ENCODE measurements around the gene DSCAM. TPM values are rescaled to one million over a fixed set of nuclear protein-coding genes. Genes with fewer than 3 reads are reported as not detected.

The DSCAM gene
- polyA plus RNA-seq, 3 donors: not detected

DNA sequence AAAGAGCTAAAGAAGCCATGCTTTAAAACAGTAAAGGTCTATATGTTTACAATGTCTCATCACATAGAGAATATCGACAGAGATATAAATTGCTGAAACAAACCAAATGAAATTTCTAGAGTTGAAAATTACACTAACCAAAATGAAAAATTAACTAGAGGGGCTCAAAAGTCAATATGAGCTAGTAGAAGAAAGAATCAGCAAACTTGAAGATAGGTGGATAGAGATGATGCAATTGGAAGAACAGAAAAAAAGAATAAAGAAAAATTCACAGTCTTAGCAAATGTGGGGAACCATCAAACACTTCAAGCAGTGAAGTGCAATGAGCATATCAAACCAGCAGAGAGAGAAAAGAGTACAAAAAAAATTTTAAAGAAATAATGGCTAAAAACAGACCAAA lies 24.1 kb upstream of the DSCAM start:
- H3K4me3 ChIP-seq (replicated peaks in 1 of 3; ENCODE audit: low read depth in 2 of 3, low read length in 3 of 3): no peak overlapping the region
- H3K4me1 ChIP-seq (ENCODE audit: control insufficient read depth in 1 of 2, insufficient read depth in 2 of 2, low read length in 2 of 2): no peaks in the 10 kb centered on the region
- H3K4me2 ChIP-seq (replicated peaks; ENCODE audit: extremely low read depth, low read length, poor library complexity, severe bottlenecking): no peak overlapping the region
- H3K79me2 ChIP-seq (ENCODE audit: insufficient read depth, low read length): no peaks in the 10 kb centered on the region
- H3K27me3 ChIP-seq (ENCODE audit: control insufficient read depth in 2 of 2, insufficient read depth in 2 of 2, low read length in 2 of 2): no peaks in the 10 kb centered on the region
- Mint-ChIP-seq H3K36me3 (no peaks in the 10 kb centered on the region), H3K4me1 (no peaks in the 10 kb centered on the region), H3K4me3 (no peak overlapping the region), H3K9me3 (peaks cover 0 to 10% (median 5%) of the 10 kb centered on the region in 7 donors), H3K27me3 (ENCODE audit: low read depth in 3 of 3) (peaks cover 0 to 2% (median 2%) of the 10 kb centered on the region in 3 donors), H3K27ac (no peak overlapping the region)
- H4K20me1 ChIP-seq (ENCODE audit: insufficient read depth, low read length): no peaks in the 10 kb centered on the region
- no peaks in the 10 kb centered on the region for H3K36me3 ChIP-seq (replicated peaks in 1 of 2; ENCODE audit: control insufficient read depth in 1 of 2, insufficient read depth in 2 of 2, low read length in 2 of 2)
- no peak overlapping the region for H3K27ac ChIP-seq (ENCODE audit: low read depth in 1 of 2, low read length in 2 of 2)
- no peak overlapping the region for H3K9ac ChIP-seq (ENCODE audit: insufficient read depth, low read length, poor library complexity, severe bottlenecking)
- no peak overlapping the region for H2AFZ ChIP-seq (ENCODE audit: insufficient read depth, low read depth, low read length, poor library complexity, severe bottlenecking)
- DNase-seq: no peak
- TF ChIP-seq, protein P1, sequence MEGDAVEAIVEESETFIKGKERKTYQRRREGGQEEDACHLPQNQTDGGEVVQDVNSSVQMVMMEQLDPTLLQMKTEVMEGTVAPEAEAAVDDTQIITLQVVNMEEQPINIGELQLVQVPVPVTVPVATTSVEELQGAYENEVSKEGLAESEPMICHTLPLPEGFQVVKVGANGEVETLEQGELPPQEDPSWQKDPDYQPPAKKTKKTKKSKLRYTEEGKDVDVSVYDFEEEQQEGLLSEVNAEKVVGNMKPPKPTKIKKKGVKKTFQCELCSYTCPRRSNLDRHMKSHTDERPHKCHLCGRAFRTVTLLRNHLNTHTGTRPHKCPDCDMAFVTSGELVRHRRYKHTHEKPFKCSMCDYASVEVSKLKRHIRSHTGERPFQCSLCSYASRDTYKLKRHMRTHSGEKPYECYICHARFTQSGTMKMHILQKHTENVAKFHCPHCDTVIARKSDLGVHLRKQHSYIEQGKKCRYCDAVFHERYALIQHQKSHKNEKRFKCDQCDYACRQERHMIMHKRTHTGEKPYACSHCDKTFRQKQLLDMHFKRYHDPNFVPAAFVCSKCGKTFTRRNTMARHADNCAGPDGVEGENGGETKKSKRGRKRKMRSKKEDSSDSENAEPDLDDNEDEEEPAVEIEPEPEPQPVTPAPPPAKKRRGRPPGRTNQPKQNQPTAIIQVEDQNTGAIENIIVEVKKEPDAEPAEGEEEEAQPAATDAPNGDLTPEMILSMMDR (IDR thresholded peaks at IDR 0.05): no peak
- WGBS (ENCODE audit: insufficient coverage): no CpG with 5 or more reads among the region's 1 CpG
- H3K9me3 ChIP-seq (replicated peaks in 1 of 2; ENCODE audit: control insufficient read depth in 1 of 2, insufficient read depth in 1 of 2, low read length in 2 of 2): no peaks in the 10 kb centered on the region
- intact Hi-C loops (cut with micrococcal nuclease): no loop called here

DNA sequence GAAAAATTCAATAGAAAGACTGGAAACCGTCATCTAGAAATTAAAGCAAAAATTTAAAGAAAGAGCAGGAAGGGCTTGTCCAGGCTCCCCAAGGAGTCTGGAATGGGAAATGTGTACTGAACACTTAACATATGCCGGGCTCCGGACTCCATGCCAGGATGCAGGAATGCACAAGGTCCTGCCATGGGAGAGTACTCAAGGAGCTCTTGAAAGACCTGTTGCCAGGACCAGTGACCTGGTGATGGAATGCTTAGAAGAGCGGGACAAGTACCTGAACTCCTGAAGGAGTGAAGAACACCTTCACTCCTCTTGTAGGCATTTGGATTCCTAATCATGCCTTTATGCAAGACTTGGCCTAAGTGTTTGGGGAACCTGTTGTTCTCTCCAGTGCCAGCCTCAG lies 16.9 kb upstream of the DSCAM start:
- no peaks in the 10 kb centered on the region for H3K79me2 ChIP-seq (ENCODE audit: insufficient read depth, low read length)
- no peaks in the 10 kb centered on the region for H3K36me3 ChIP-seq (replicated peaks in 1 of 2; ENCODE audit: control insufficient read depth in 1 of 2, insufficient read depth in 2 of 2, low read length in 2 of 2)
- H3K4me1 ChIP-seq (ENCODE audit: control insufficient read depth in 1 of 2, insufficient read depth in 2 of 2, low read length in 2 of 2): no peaks in the 10 kb centered on the region
- H3K27me3 ChIP-seq (ENCODE audit: control insufficient read depth in 2 of 2, insufficient read depth in 2 of 2, low read length in 2 of 2): no peaks in the 10 kb centered on the region
- Mint-ChIP-seq H3K27ac (no peak overlapping the region), H3K4me1 (no peaks in the 10 kb centered on the region), H3K4me3 (no peak overlapping the region), H3K27me3 (ENCODE audit: low read depth in 3 of 3) (peaks cover 0 to 4% (median 2%) of the 10 kb centered on the region in 3 donors), H3K36me3 (no peaks in the 10 kb centered on the region), H3K9me3 (peaks cover 0 to 9% (median 3%) of the 10 kb centered on the region in 7 donors)
- no peak overlapping the region for H3K4me2 ChIP-seq (replicated peaks; ENCODE audit: extremely low read depth, low read length, poor library complexity, severe bottlenecking)
- H3K9ac ChIP-seq (ENCODE audit: insufficient read depth, low read length, poor library complexity, severe bottlenecking): no peak overlapping the region
- no peak for DNase-seq
- H3K27ac ChIP-seq (ENCODE audit: low read depth in 1 of 2, low read length in 2 of 2): no peak overlapping the region
- intact Hi-C loops (cut with micrococcal nuclease): no loop called here
- WGBS (ENCODE audit: insufficient coverage): 100% methylated on average over 4 of the region's 4 CpGs
- no peak overlapping the region for H3K4me3 ChIP-seq (replicated peaks in 1 of 3; ENCODE audit: low read depth in 2 of 3, low read length in 3 of 3)
- no peaks in the 10 kb centered on the region for H4K20me1 ChIP-seq (ENCODE audit: insufficient read depth, low read length)
- H3K9me3 ChIP-seq (replicated peaks in 1 of 2; ENCODE audit: control insufficient read depth in 1 of 2, insufficient read depth in 1 of 2, low read length in 2 of 2): peaks cover 0 to 3% of the 10 kb centered on the region in 2 donors
- TF ChIP-seq, protein P1 (IDR thresholded peaks at IDR 0.05): no peak
- H2AFZ ChIP-seq (ENCODE audit: insufficient read depth, low read depth, low read length, poor library complexity, severe bottlenecking): no peak overlapping the region
